ENCODE results near the gene FBN2.

GRCh38 chr5:128493657-128494329 is 44.3 kb downstream of the FBN2 start:
- TF ChIP-seq CTCF (IDR thresholded peaks at IDR 0.05), result no peak
- no peak for TF ChIP-seq POLR2A (IDR thresholded peaks at IDR 0.05)
